Measurements from ENCODE around the gene TBL3.

DNA sequence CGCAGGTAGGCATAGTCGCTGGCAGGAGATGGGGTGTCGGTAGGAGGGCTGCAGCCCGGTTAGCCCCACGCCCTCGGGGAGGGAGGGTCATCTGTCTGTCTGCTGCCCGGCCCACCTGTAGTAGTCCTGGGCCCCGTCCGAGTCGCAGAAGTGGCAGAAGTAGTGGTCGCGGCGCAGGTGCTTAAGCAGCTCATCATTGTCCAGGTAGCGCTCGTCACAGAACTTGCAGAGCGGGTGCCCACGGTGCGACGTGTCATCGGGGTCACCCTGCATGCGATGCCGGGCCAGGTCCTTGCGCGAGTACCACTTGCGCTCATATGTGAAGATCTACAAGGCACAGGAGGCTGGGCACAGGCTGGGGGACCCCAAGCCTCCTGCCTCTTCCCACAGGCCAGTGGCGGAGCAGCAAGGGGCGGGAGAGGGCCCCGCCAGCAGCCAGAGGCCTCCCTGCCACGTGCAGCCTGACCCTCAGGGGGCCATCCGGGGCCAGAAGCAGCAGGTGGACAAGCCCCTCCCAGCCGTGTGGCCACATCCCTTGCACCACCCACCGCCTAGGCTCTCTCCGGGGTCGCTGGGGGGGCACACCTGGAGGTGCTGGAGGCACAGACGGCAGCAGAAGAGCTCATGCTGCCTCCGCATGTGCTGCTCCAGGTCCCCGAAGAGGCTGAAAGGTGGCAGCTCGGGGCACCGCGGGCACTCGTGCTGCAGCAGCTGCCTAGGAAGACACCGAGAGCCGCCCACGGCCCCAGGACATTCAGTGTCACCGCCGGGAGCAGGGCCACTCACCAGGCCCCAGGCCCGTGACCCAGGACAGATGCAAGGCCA lies 30.8 kb downstream of the TBL3 start:
- no peak for TF ChIP-seq CTCF (IDR thresholded peaks at IDR 0.05)
- no peak for TF ChIP-seq EZH2phosphoT487 (IDR thresholded peaks at IDR 0.05)
